Keratinocyte (primary cell): ENCODE results near the gene RAB3A.

ENCODE experiments used
- EZH2 ChIP-seq: IDR thresholded peaks from one replicate; pipeline ENCODE4 v1.6.1; 2012; ENCODE audit warnings: inconsistent platforms, mild to moderate bottlenecking, low read length, moderate library complexity
- TF ChIP-seq, protein P1 (sequence below), 3 experiments: IDR thresholded peaks in 1 of 3; conservative IDR thresholded peaks in 1 of 3; optimal IDR thresholded peaks in 1 of 3; 2 replicates in 2 of 3; 3 replicates in 1 of 3; pipeline versions ENCODE3 to v1.5.1; 2011; ENCODE audit warnings: low read length in 3 of 3, mild to moderate bottlenecking in 3 of 3, moderate library complexity in 2 of 3, control low read depth in 1 of 3, inconsistent platforms in 1 of 3; ENCODE audit not compliant: insufficient read depth in 2 of 3; ENCODE audit errors: extremely low read depth in 1 of 3

DNA sequence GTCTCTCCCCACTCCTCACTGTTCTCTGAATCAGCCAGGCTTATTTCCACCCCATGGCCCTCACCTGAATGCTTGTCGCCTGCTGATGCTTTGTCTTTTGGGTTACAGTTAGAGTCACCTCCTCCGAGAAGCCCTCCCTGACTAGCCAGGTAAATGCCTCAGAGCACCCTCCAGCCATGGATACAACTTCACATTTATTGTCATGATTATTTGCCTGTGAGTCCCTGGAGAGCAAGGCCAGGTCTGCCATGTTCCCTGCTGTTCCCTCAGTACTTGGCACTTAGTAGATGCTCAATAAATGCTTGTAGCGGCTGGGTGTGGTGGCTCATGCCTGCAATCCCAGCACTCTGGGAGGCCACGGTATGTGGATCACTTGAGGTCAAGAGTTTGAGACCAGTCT, 26.1 kb upstream of the RAB3A start:
- TF ChIP-seq, protein P1, sequence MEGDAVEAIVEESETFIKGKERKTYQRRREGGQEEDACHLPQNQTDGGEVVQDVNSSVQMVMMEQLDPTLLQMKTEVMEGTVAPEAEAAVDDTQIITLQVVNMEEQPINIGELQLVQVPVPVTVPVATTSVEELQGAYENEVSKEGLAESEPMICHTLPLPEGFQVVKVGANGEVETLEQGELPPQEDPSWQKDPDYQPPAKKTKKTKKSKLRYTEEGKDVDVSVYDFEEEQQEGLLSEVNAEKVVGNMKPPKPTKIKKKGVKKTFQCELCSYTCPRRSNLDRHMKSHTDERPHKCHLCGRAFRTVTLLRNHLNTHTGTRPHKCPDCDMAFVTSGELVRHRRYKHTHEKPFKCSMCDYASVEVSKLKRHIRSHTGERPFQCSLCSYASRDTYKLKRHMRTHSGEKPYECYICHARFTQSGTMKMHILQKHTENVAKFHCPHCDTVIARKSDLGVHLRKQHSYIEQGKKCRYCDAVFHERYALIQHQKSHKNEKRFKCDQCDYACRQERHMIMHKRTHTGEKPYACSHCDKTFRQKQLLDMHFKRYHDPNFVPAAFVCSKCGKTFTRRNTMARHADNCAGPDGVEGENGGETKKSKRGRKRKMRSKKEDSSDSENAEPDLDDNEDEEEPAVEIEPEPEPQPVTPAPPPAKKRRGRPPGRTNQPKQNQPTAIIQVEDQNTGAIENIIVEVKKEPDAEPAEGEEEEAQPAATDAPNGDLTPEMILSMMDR (optimal IDR thresholded peaks at IDR 0.05 in 1 of 3, IDR thresholded peaks at IDR 0.05 in 1 of 3, conservative IDR thresholded peaks at IDR 0.05 in 1 of 3; ENCODE audit: extremely low read depth in 1 of 3, insufficient read depth in 2 of 3, low read length in 3 of 3) = no peak
- no peak for TF ChIP-seq EZH2
